GM06990 (cell line): Measurements from ENCODE around the gene FH.

Source experiments
- DNase-seq: peaks from one replicate; pipeline ENCODE4 v3.0.0-alpha.2; 2011; ENCODE audit not compliant: insufficient read length; ENCODE audit errors: extremely low read depth
- H3K27me3 ChIP-seq: replicated peaks from 2 replicates; pipeline ENCODE4 v1.6.0; 2011; ENCODE audit warnings: low read length; ENCODE audit not compliant: control insufficient read depth, insufficient read depth
- H3K36me3 ChIP-seq: 2 replicates; pipeline ENCODE4 v1.5.1; 2011; ENCODE audit warnings: low read length; ENCODE audit not compliant: control insufficient read depth, insufficient read depth
- H3K4me3 ChIP-seq: replicated peaks from 2 replicates; pipeline ENCODE4 v1.5.1; 2011; ENCODE audit warnings: low read depth, mild to moderate bottlenecking, control low read depth, low read length
- TF ChIP-seq, protein P1 (sequence below): IDR thresholded peaks from 2 replicates; pipeline ENCODE4 v1.5.1; 2011; ENCODE audit warnings: low read length, control low read depth, mild to moderate bottlenecking, inconsistent platforms; ENCODE audit not compliant: insufficient read depth, poor library complexity, severe bottlenecking

The FH gene

GRCh38 chr1:241532162-241532531, 12.6 kb upstream of the FH start, which contains the start of gene KMO:
Gene KMO, plus strand, starts transcription at chr1:241532378. Its CDS starts 67 bp downstream, at chr1:241532445.
- no peaks in the 10 kb centered on the region for H3K27me3 ChIP-seq
- TF ChIP-seq, protein P1, sequence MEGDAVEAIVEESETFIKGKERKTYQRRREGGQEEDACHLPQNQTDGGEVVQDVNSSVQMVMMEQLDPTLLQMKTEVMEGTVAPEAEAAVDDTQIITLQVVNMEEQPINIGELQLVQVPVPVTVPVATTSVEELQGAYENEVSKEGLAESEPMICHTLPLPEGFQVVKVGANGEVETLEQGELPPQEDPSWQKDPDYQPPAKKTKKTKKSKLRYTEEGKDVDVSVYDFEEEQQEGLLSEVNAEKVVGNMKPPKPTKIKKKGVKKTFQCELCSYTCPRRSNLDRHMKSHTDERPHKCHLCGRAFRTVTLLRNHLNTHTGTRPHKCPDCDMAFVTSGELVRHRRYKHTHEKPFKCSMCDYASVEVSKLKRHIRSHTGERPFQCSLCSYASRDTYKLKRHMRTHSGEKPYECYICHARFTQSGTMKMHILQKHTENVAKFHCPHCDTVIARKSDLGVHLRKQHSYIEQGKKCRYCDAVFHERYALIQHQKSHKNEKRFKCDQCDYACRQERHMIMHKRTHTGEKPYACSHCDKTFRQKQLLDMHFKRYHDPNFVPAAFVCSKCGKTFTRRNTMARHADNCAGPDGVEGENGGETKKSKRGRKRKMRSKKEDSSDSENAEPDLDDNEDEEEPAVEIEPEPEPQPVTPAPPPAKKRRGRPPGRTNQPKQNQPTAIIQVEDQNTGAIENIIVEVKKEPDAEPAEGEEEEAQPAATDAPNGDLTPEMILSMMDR, result no peak
- peak within 1 kb of the TSS; percentile 70 for H3K4me3 ChIP-seq
- no peaks in the 10 kb centered on the region for H3K36me3 ChIP-seq
- DNase-seq, result no peak

- peak; percentile 81 for DNase-seq
- Histone ChIP-seq H3K27me3 (no peaks in the 10 kb centered on the region), H3K4me3 (peak overlapping the region; percentile 70), H3K36me3 (no peaks in the 10 kb centered on the region)
- TF ChIP-seq, protein P1, result peak; percentile 40
Observed at GRCh38 chr1:241531195-241532161, 11.9 kb upstream of the FH start.

DNA sequence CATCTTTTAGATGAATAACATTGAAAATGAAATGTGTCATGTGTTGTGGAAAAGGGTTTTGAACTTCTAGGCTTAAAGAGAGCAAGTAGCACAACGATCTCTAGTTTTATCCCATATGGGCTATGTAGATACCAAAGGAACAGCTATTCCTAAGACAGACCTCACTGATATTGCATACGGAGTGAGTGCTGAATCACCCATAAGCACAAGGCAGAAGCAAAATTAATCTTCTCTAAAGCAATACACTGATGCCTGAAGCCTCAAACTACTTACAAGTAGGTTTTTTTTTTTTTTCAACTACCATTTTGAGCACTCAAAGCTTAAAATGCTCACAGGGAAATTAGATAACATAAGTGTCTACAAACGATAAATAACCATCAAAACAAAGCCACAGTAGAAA, 7.6 kb upstream of the FH start:
- H3K4me3 ChIP-seq, result no peak overlapping the region
- TF ChIP-seq, protein P1, result no peak
- no peaks in the 10 kb centered on the region for H3K36me3 ChIP-seq
- no peak for DNase-seq
- H3K27me3 ChIP-seq, result no peaks in the 10 kb centered on the region

DNA sequence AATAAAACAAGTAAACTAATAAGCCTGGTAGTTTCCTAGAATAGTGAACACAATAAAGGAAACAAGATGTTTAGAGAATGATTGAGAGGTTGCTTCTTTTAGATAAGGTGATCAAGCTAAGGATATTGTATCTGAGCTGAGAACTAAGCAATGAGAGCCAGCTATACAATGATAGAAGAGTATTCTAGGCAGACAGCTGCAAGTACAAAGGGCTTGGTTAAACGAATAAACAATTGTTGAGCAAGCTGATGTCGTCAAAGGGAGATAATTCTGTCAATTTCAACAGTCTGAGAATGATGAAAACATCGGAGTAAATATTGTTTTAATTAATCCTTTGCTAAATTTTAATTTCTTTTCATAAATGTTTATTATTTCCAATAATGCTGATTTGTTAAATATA, 5.5 kb upstream of the FH start:
- Histone ChIP-seq H3K27me3 (no peaks in the 10 kb centered on the region), H3K36me3 (no peaks in the 10 kb centered on the region), H3K4me3 (no peak overlapping the region)
- TF ChIP-seq, protein P1, result no peak
- no peak for DNase-seq

DNA sequence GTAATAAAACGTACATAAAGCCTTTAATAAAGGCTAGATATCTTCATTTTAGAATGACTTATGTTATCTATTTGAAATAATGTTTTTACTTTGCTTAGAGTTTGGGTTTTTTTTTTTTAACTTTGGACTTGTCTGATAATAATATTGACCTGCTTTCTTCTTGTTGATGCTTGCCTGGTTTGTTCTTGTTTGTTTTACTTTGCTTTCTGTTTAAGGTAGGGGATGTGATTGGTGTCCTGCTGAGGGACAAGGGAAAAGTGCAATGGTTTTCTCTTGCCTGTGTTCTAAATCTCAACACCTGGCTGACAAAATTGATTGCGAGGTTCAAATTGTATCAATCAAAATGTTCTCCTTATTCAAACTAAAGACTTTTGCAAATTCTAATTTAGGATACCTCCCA, 2.2 kb upstream of the FH start:
- TF ChIP-seq, protein P1, result no peak
- Histone ChIP-seq H3K27me3 (no peaks in the 10 kb centered on the region), H3K4me3 (no peak overlapping the region), H3K36me3 (no peaks in the 10 kb centered on the region)
- DNase-seq, result no peak
